RWPE1 (cell line): Measurements from ENCODE around the gene ZNF275.

Experiments
- CTCF ChIA-PET: fragments of 350-600 bp; sonication (Branson Sonifier 250); formaldehyde crosslinking; extraction: SDS; loops from one replicate; lab custom pipeline; 2021; lab: Yijun Ruan, JAX
- POLR2A ChIA-PET: fragments of 400-600 bp; formaldehyde crosslinking; extraction: SDS; loops from one replicate; lab custom pipeline; 2020; ENCODE audit warnings: antibody characterized with exemption; ENCODE audit not compliant: low non-redundant PET; lab: Yijun Ruan, JAX
- DNase-seq: peaks from one replicate; pipeline ENCODE4 v3.0.0; 2012; ENCODE audit warnings: low spot score
- H3K27ac ChIP-seq: fragments of 450-650 bp; 2 replicates; pipeline ENCODE4 v1.5.1; 2017
- CTCF ChIP-seq: fragments of 450-650 bp; conservative IDR thresholded peaks from 2 replicates; pipeline ENCODE4 v1.5.1; 2017; ENCODE audit warnings: low read depth, mild to moderate bottlenecking

ZNF275 gene

GRCh38 chrX:153377727-153378126, 43.8 kb downstream of the ZNF275 start:
- POLR2A ChIA-PET, result no interaction called here

GRCh38 chrX:153378607-153379006, 44.7 kb downstream of the ZNF275 start:
- no peak overlapping the region for H3K27ac ChIP-seq
- DNase-seq, result no peak
- ChIA-PET POLR2A (no interaction called here), CTCF (no interaction called here)
- TF ChIP-seq CTCF, result no peak

More at GRCh38 chrX:153377727-153378126, 43.8 kb downstream of the ZNF275 start:
- no peak for TF ChIP-seq CTCF
- DNase-seq, result no peak
- no peak overlapping the region for H3K27ac ChIP-seq
- CTCF ChIA-PET, result no interaction called here

- no peak for DNase-seq
Measured at GRCh38 chrX:153379508-153379907, 45.6 kb downstream of the ZNF275 start.

GRCh38 chrX:153379971-153380581, 46.1 kb downstream of the ZNF275 start:
- no peak for TF ChIP-seq CTCF
- H3K27ac ChIP-seq, result no peak overlapping the region
- ChIA-PET POLR2A (no interaction called here), CTCF (interaction anchor here (0.6 to 0.7 kb wide), 2 partner anchors 46 to 318 kb away, joined by 4 read pairs; no protein-coding TSS in a partner anchor)
- no peak for DNase-seq

More at GRCh38 chrX:153379508-153379907, 45.6 kb downstream of the ZNF275 start:
- TF ChIP-seq CTCF, result no peak
- H3K27ac ChIP-seq, result no peak overlapping the region
- ChIA-PET POLR2A (no interaction called here), CTCF (interaction anchor here (0.6 kb wide), 1 partner anchor 45 kb away, joined by 4 read pairs; no protein-coding TSS in a partner anchor)

GRCh38 chrX:153380691-153381090, 46.7 kb downstream of the ZNF275 start:
- CTCF ChIA-PET, result no interaction called here
- POLR2A ChIA-PET, result no interaction called here
- no peak for TF ChIP-seq CTCF
- no peak overlapping the region for H3K27ac ChIP-seq
- DNase-seq, result no peak

GRCh38 chrX:153381684-153382532, 48.0 kb downstream of the ZNF275 start:
- CTCF ChIA-PET, result interaction anchor here (0.6 kb wide), 1 partner anchor 159 kb away, joined by 4 read pairs; no protein-coding TSS in a partner anchor

More at GRCh38 chrX:153381684-153382532, 48.0 kb downstream of the ZNF275 start:
- peak overlapping the region; percentile 52 for H3K27ac ChIP-seq
- POLR2A ChIA-PET, result no interaction called here
- no peak for TF ChIP-seq CTCF
- DNase-seq, result peak; percentile 27
